OCI-LY7 (cell line): ENCODE measurements around the gene GNAI2. TPM values are rescaled to one million over a fixed set of nuclear protein-coding genes. Genes with fewer than 3 reads are reported as not detected.

ENCODE experiments used
- BruUV-seq: library from RNA; stranded (reverse); fragments of 400-500 nt; replicated peaks from 2 replicates; lab custom pipeline; 2021; lab: Mats Ljungman, UMichigan
- CTCF ChIA-PET: fragments of 300-600 bp; sonication (Branson Sonifier 250); formaldehyde crosslinking; loops from one replicate; lab custom pipeline; 2022; ENCODE audit warnings: antibody characterized with exemption; ENCODE audit not compliant: unreplicated experiment; lab: Charles Lee
- POLR2A ChIA-PET: fragments of 300-600 bp; sonication (Branson Sonifier 250); formaldehyde crosslinking; loops from one replicate; lab custom pipeline; 2022; ENCODE audit warnings: antibody characterized with exemption; lab: Charles Lee
- DNase-seq: peaks from one replicate; pipeline ENCODE4 v3.0.0-alpha.2; 2015; ENCODE audit warnings: low spot score
- H2AFZ ChIP-seq: fragments of 200-600 bp; sonication (generic), shearing (Covaris generic); 2 replicates; pipeline ENCODE4 v1.6.1; 2014; ENCODE audit warnings: mild to moderate bottlenecking, antibody characterized with exemption, low read length, moderate library complexity
- H3K27ac ChIP-seq: fragments of 200-600 bp; sonication (generic); 2 replicates; pipeline ENCODE4 v1.5.1; 2014; ENCODE audit warnings: mixed run types, low read depth, mild to moderate bottlenecking, moderate library complexity, low read length, inconsistent platforms; ENCODE audit not compliant: poor library complexity, severe bottlenecking
- H3K36me3 ChIP-seq: fragments of 200-600 bp; sonication (generic); 2 replicates; pipeline ENCODE4 v1.6.1; 2014; ENCODE audit warnings: mild to moderate bottlenecking, antibody characterized with exemption, low read length, moderate library complexity, mixed read lengths; ENCODE audit not compliant: insufficient read depth
- H3K4me1 ChIP-seq: fragments of 200-600 bp; sonication (generic); 2 replicates; pipeline ENCODE4 v1.5.1; 2014; ENCODE audit warnings: mild to moderate bottlenecking, low read length; ENCODE audit not compliant: insufficient read depth, poor library complexity, severe bottlenecking
- H3K4me2 ChIP-seq: fragments of 200-600 bp; sonication (generic); 2 replicates; pipeline ENCODE4 v1.6.1; 2014; ENCODE audit warnings: mild to moderate bottlenecking, low read length
- H3K4me3 ChIP-seq: fragments of 200-600 bp; sonication (generic); 2 replicates; pipeline ENCODE4 v1.5.1; 2014; ENCODE audit warnings: mild to moderate bottlenecking, low read depth, low read length; ENCODE audit not compliant: poor library complexity, severe bottlenecking
- H3K79me2 ChIP-seq: fragments of 200-600 bp; sonication (generic); 2 replicates; pipeline ENCODE4 v1.6.1; 2016; ENCODE audit warnings: low read depth, mild to moderate bottlenecking, low read length, moderate library complexity, mixed read lengths; ENCODE audit not compliant: insufficient read depth
- H3K9me2 ChIP-seq: fragments of 200-600 bp; sonication (generic); 2 replicates; pipeline ENCODE4 v1.6.1; 2016; ENCODE audit warnings: mild to moderate bottlenecking, low read length, mixed read lengths; ENCODE audit not compliant: insufficient read depth
- H3K9me3 ChIP-seq: fragments of 200-600 bp; sonication (generic); 2 replicates; pipeline ENCODE4 v1.6.1; 2014; ENCODE audit warnings: mild to moderate bottlenecking, mixed run types, low read length, mixed read lengths
- H4K20me1 ChIP-seq: fragments of 200-600 bp; sonication (generic); 2 replicates; pipeline ENCODE4 v1.6.1; 2014; ENCODE audit warnings: mild to moderate bottlenecking, antibody characterized with exemption, low read length, moderate library complexity, mixed read lengths; ENCODE audit not compliant: insufficient read depth
- EZH2phosphoT487 ChIP-seq: fragments of 200-600 bp; sonication (generic); IDR thresholded peaks from 2 replicates; pipeline ENCODE4 v1.6.1; 2018; ENCODE audit warnings: low read depth, borderline replicate concordance, mild to moderate bottlenecking, mixed run types, antibody characterized with exemption, low read length, moderate library complexity, mixed read lengths
- intact Hi-C: fragments of 100-400 bp; cut with micrococcal nuclease; formaldehyde crosslinking; loops from one replicate; pipeline ENCODE4 v1.10.0; 2022; ENCODE audit not compliant: unreplicated experiment
- total RNA-seq, 2 experiments: library from RNA; depleted of rRNA in 1 of 2; stranded (reverse); fragments of >200 nt in 1 of 2; shearing (Covaris generic) in 1 of 2; gene quantifications; 2 replicates each; pipeline ENCODE4 v1.2.3, GENCODE V29; 2014 to 2022
- TF ChIP-seq, protein P1 (sequence below): fragments of 200-600 bp; sonication (generic); conservative IDR thresholded peaks from 2 replicates; pipeline ENCODE4 v1.5.1; 2014; ENCODE audit warnings: mild to moderate bottlenecking, antibody characterized with exemption, low read length, moderate library complexity, mixed read lengths

Gene GNAI2
- total RNA-seq, 2 experiments from 2014 or later, result 190 to 256 TPM

DNA sequence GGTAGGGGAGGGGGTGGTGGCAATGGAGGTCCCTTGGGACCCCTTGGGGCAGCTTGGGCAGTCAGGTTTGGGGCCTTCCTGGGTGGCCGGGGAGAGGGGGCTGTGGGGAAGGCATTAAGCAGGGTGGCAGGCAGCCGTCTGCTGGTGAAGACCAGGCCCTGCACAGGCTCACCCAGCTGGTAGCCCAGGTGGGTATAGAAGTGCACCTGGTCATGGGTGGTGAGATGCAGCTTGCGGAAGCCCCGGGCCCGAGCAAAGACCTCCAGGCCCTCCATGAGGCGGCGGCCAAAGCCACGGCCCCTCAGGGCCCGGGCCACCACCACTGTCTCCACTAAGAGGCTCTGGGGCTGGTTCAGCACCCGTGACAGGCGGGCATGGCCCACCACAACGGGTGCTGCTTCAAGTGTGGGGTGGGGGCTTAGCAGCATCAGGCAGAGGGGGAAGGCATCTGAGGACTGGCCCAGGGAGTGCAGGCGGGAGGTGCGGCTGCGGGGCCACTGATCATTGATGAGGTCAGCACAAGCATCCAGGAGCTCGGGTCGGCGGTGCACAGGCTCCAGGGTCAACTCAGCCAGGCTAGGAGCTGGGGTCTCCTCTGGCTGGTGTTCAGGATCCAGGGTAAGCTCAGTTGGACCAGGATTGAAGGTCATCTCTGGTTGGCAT is 60.8 kb downstream of the GNAI2 start:
- H3K4me3 ChIP-seq, result no peak overlapping the region
- H3K4me1 ChIP-seq, result peaks cover 25% of the 10 kb centered on the region
- no peaks in the 10 kb centered on the region for H3K9me2 ChIP-seq
- no peak for TF ChIP-seq EZH2phosphoT487
- TF ChIP-seq, protein P1, sequence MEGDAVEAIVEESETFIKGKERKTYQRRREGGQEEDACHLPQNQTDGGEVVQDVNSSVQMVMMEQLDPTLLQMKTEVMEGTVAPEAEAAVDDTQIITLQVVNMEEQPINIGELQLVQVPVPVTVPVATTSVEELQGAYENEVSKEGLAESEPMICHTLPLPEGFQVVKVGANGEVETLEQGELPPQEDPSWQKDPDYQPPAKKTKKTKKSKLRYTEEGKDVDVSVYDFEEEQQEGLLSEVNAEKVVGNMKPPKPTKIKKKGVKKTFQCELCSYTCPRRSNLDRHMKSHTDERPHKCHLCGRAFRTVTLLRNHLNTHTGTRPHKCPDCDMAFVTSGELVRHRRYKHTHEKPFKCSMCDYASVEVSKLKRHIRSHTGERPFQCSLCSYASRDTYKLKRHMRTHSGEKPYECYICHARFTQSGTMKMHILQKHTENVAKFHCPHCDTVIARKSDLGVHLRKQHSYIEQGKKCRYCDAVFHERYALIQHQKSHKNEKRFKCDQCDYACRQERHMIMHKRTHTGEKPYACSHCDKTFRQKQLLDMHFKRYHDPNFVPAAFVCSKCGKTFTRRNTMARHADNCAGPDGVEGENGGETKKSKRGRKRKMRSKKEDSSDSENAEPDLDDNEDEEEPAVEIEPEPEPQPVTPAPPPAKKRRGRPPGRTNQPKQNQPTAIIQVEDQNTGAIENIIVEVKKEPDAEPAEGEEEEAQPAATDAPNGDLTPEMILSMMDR, result no peak
- no peaks in the 10 kb centered on the region for H3K9me3 ChIP-seq
- no peak overlapping the region for H3K27ac ChIP-seq
- BruUV-seq, result no TSS peak
- intact Hi-C loops, result loop anchor here (5.0 kb wide), 1 partner anchor 40 kb away; no protein-coding TSS in a partner anchor
- ChIA-PET CTCF (interaction anchor here (0.6 kb wide), 1 partner anchor 18 kb away, joined by 3 read pairs; no protein-coding TSS in a partner anchor), POLR2A (no interaction called here)
- no peak overlapping the region for H3K4me2 ChIP-seq
- no peak overlapping the region for H2AFZ ChIP-seq
- H4K20me1 ChIP-seq, result no peaks in the 10 kb centered on the region
- no peak for DNase-seq
- H3K79me2 ChIP-seq, result peaks cover 3% of the 10 kb centered on the region
- no peaks in the 10 kb centered on the region for H3K36me3 ChIP-seq

DNA sequence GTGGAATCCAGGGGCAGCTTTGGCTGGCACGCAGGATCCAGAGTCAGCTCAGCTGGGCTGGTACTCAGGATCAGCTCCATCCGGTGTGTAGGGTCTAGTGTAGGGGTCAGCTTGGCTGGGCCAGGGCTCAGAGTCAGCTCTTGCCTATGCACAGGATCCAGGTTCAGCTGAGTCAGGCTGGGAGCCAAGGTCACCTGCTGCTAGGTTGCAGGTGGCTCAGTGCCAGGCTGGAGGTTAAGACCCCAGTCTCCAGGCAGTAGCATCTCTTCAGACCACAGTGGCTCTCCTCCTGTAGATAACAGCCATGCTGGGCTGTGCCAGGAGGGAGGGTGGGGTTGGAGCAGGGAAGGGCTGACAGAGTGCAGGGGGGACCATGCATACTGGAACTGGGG is 61.4 kb downstream of the GNAI2 start:
- H3K27ac ChIP-seq, result no peak overlapping the region
- no peaks in the 10 kb centered on the region for H3K9me2 ChIP-seq
- H3K9me3 ChIP-seq, result no peaks in the 10 kb centered on the region
- no peak overlapping the region for H2AFZ ChIP-seq
- no peaks in the 10 kb centered on the region for H4K20me1 ChIP-seq
- H3K4me3 ChIP-seq, result no peak overlapping the region
- POLR2A ChIA-PET, result no interaction called here
- BruUV-seq, result no TSS peak
- CTCF ChIA-PET, result no interaction called here
- no peaks in the 10 kb centered on the region for H3K79me2 ChIP-seq
- H3K4me1 ChIP-seq, result peaks cover 25% of the 10 kb centered on the region
- intact Hi-C loops, result loop anchor here (5.0 kb wide), 1 partner anchor 40 kb away; no protein-coding TSS in a partner anchor
- TF ChIP-seq, protein P1, result no peak
- no peak for TF ChIP-seq EZH2phosphoT487
- no peak for DNase-seq
- H3K36me3 ChIP-seq, result no peaks in the 10 kb centered on the region
- peak overlapping the region; percentile 91; the same call in 1 of the 2 replicates for H3K4me2 ChIP-seq
